Left lung (tissue), 10 donors: ENCODE results near the gene ATP6V0C. TPM values are rescaled to one million over a fixed set of nuclear protein-coding genes. Genes with fewer than 3 reads are reported as not detected.

Experiments
- ATAC-seq: fragments of 200-7000 bp; cut with Tn5 transposase; one replicate; pipeline ENCODE4 v1.9.1; 2020; ENCODE audit warnings: moderate library complexity
- DNase-seq, 4 donors: peaks; one replicate each; pipeline ENCODE4 v3.0.0-alpha.2; 2013 to 2020
- H3K27ac ChIP-seq, 2 donors: fragments of 200-600 bp; sonication (generic) in 1 of 2; one replicate each; pipeline versions ENCODE4 v1.5.0 to v1.8.0; 2020 to 2021
- H3K27me3 ChIP-seq, 2 donors: fragments of 200-600 bp; sonication (generic) in 1 of 2; one replicate each; pipeline versions ENCODE4 v1.5.0 to v1.8.0; 2020 to 2021
- H3K36me3 ChIP-seq, 2 donors: fragments of 200-600 bp; sonication (generic) in 1 of 2; one replicate each; pipeline versions ENCODE4 v1.5.0 to v1.8.0; 2020 to 2021
- H3K4me1 ChIP-seq, 2 donors: fragments of 200-600 bp; one replicate each; pipeline ENCODE4 v1.8.0; 2021
- H3K4me3 ChIP-seq, 2 donors: fragments of 200-600 bp; sonication (generic) in 1 of 2; one replicate each; pipeline versions ENCODE4 v1.5.0 to v1.8.0; 2020 to 2021; ENCODE audit warnings: mild to moderate bottlenecking in 1 of 2
- H3K9me3 ChIP-seq, 2 donors: fragments of 200-600 bp; sonication (generic) in 1 of 2; one replicate each; pipeline versions ENCODE4 v1.5.0 to v1.8.0; 2020 to 2021
- CTCF ChIP-seq, 2 donors: fragments of 200-600 bp; sonication (generic) in 1 of 2; IDR thresholded peaks; one replicate each; pipeline versions ENCODE4 v1.5.0 to v1.8.0; 2021; ENCODE audit warnings: antibody characterized with exemption in 2 of 2
- intact Hi-C, 2 donors: fragments of 100-400 bp; cut with DNase I; formaldehyde crosslinking; loops; one replicate each; pipeline versions ENCODE4 v1.11.2 to v1.14.2; 2022
- polyA plus RNA-seq, 6 donors: library from polyadenylated mRNA; unstranded; fragments of 120-200 nt; gene quantifications; one replicate each; pipeline ENCODE4 v1.2.1, GENCODE V29; 2013; ENCODE audit not compliant: insufficient read length in 6 of 6
- total RNA-seq, 2 donors: library from RNA; stranded (reverse); fragmentation: NEBNext Ultra II Directional; extraction: Animal tissue kit (Norgen Biotek cat#: 25700); gene quantifications; one replicate each; pipeline ENCODE4 v1.2.1, GENCODE V29; 2021
- donor health status: DM: no; HTN: yes; CAD: no.
- donor health status: DM: no; HTN: no; CAD: no.

Gene ATP6V0C
- total and polyA plus RNA-seq, 8 donors = 76.6 to 333 (median 102) TPM

GRCh38 chr16:2497695-2498484, 15.9 kb upstream of the ATP6V0C start:
- peaks cover 0 to 55% of the 10 kb centered on the region in 2 donors for H3K36me3 ChIP-seq
- no peak overlapping the region for H3K4me3 ChIP-seq
- no peaks in the 10 kb centered on the region for H3K27me3 ChIP-seq
- peaks cover 14 to 51% of the 10 kb centered on the region in 2 donors for H3K4me1 ChIP-seq
- intact Hi-C loops = no loop called here
- TF ChIP-seq CTCF (IDR thresholded peaks at IDR 0.05) = no peak
- no peak overlapping the region for H3K27ac ChIP-seq
- ATAC-seq (no peak), DNase-seq (peak in 2 of 4 donors; percentile 71 to 74)
- H3K9me3 ChIP-seq = no peaks in the 10 kb centered on the region

GRCh38 chr16:2498531-2499253, 15.1 kb upstream of the ATP6V0C start:
- ATAC-seq = peak; percentile 33
- peak overlapping the region in 1 of 2 donors; percentile 37 for H3K27ac ChIP-seq
- no peak overlapping the region for H3K4me3 ChIP-seq
- no peak for TF ChIP-seq CTCF (IDR thresholded peaks at IDR 0.05)
- no peaks in the 10 kb centered on the region for H3K27me3 ChIP-seq
- H3K36me3 ChIP-seq = peaks cover 0 to 55% of the 10 kb centered on the region in 2 donors
- no peaks in the 10 kb centered on the region for H3K9me3 ChIP-seq
- peaks cover 14 to 59% of the 10 kb centered on the region in 2 donors for H3K4me1 ChIP-seq
- peak in 1 of 4 donors; percentile 85 for DNase-seq
- intact Hi-C loops = no loop called here

- ATAC-seq (no peak), DNase-seq (peak in 1 of 4 donors; percentile 63)
- TF ChIP-seq CTCF (IDR thresholded peaks at IDR 0.05) = no peak
- peaks cover 0 to 55% of the 10 kb centered on the region in 2 donors for H3K36me3 ChIP-seq
- peaks cover 14 to 55% of the 10 kb centered on the region in 2 donors for H3K4me1 ChIP-seq
- peak overlapping the region in 1 of 2 donors; percentile 37 for H3K27ac ChIP-seq
- no peak overlapping the region for H3K4me3 ChIP-seq
- H3K9me3 ChIP-seq = no peaks in the 10 kb centered on the region
- intact Hi-C loops = no loop called here
- no peaks in the 10 kb centered on the region for H3K27me3 ChIP-seq
Measured at GRCh38 chr16:2499454-2499853, 14.3 kb upstream of the ATP6V0C start.

GRCh38 chr16:2499890-2500429, 13.8 kb upstream of the ATP6V0C start:
- no peaks in the 10 kb centered on the region for H3K9me3 ChIP-seq
- ATAC-seq = no peak
- H3K4me1 ChIP-seq = peaks cover 14 to 54% of the 10 kb centered on the region in 2 donors
- peak in 1 of 4 donors; percentile 61 for DNase-seq
- no peak for TF ChIP-seq CTCF (IDR thresholded peaks at IDR 0.05)
- no peak overlapping the region for H3K27ac ChIP-seq
- no peaks in the 10 kb centered on the region for H3K27me3 ChIP-seq
- no peak overlapping the region for H3K4me3 ChIP-seq
- intact Hi-C loops = loop anchor here in 1 of 2 donors (5.0 kb wide), 1 partner anchor 158 kb away; the partner anchor contains the start of gene ABCA3
- peaks cover 0 to 55% of the 10 kb centered on the region in 2 donors for H3K36me3 ChIP-seq
